AG08395 (cell line): Measurements from ENCODE around the gene TMEM255B.

Source experiments
- DNase-seq: peaks from one replicate; pipeline ENCODE4 v3.0.0; 2012; ENCODE audit warnings: mixed read lengths, low spot score

Gene TMEM255B

DNA sequence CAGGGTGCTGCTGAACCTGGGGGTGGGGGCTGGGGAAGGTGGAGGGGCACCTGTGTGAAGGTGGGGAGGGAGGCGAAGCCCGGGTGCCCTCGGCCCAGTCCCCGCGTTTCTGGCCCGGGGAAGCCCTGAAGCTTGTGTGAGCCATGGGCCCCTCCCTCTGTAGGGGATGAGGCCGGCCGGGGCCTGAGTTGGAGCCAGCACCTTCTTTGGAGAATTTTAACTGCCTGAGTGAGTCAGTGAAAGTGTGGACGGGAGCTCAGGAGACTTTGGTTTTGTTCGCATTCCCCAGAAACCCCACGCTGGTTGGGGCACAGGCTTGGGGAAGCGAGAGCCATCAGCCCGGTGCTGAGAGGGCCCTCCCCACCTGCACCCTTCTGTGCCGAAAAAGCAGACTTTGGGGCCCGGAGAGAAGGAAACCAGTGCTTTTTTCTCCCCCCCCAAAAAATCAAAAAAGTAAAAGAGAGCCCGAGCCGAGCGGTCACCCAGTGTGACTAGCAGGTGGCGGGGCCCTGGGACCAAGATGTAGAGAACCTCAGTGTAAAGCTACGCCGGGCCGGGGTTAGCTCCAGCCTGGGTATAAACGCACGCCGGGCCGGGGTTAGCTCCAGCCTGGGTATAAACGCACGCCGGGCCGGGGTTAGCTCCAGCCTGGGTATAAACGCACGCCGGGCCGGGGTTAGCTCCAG is 45.1 kb downstream of the TMEM255B start:
- DNase-seq: peak; percentile 35

DNA sequence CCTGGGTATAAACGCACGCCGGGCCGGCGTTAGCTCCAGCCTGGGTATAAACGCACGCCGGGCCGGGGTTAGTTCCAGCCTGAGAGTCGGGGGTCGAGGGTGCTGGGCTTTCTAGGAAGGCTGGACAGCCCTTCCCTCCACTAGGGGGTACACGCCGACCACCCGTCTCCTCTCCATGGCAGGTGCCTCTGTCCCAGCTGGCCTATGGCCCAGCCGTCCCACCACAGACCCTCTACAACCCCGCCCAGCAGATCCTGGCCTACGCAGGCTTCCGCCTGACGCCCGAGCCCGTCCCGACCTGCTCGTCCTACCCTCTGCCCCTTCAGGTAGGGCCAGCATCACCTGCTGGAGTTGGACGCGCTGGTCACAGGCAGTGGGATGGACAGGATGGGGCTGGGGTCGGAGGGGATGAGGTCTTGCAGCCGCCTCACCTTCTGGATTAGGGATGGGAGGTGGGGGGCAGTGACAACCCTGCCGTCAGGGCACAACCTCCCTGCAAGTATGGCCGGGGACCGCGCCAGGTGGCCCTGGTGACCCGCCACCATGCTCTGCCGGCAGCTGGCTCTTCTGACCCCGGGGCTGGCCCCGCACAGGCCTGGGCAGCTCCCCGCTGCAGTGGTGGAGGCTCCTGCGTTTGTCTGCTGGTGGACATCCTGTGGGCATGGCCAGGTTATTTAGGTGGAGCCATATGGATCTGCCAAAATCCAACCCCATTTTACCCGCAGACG is 45.8 kb downstream of the TMEM255B start:
- DNase-seq: no peak

- no peak for DNase-seq
These were observed 46.5 kb downstream of the TMEM255B start for GRCh38 chr13:113805431-113806103.

DNA sequence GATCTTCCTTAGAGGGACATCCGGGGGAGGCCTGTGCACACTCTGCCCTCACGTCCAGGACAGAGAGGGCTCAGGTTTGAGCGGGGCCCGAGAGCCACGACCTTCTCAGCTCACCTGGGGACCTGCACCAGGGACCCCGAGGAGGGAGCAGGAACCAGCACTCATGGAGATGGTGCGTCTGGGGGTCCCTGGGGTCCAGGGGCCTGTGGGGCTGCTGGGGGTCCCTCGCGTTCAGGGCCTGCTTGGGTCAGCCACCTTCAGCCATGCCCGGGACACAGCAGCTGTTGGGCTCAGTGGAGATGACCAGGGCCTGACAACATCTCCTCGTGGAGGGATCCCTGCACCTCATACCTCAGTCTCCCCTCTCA is 47.1 kb downstream of the TMEM255B start:
- no peak for DNase-seq

DNA sequence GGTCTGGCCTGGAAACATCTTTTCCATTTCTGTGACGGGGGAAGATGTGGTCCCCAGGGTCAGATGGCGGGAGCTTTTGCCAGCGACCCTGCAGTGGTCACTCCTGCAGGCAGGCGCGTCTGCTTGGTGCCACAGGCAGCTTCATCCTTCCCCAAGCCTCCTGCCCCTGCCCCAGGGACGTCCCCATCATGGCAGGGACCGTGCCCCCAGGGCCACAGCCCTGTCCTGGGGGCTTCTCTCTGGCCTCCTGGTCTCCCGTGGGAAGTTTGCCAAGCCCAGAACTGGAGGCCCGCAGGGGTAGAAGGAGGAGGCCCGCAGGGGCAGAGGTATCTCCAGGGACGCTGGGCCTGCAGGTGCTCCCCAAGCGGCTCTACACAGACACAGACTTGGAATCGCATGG is 47.5 kb downstream of the TMEM255B start:
- no peak for DNase-seq

- DNase-seq: no peak
These were observed 49.2 kb downstream of the TMEM255B start for GRCh38 chr13:113808058-113808834.

DNA sequence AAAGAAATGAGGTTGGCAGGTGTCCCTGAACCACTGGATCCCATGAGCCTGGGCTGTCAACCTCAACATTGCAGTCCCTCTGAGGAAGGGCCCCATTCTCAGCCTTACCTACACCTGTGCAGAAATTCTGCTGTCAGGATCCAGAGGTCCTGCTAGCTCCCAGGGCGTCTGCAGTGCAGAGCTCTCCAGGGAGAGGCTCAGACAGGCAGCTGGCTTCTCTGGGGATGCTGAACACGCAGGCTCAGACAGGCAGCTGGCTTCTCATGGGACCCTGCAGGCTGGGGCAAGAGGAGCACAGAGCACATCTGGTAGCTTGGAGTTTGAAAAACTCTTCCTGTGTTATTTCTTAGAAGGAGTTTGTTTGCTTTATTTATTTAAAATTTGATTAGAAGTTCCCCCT is 50.9 kb downstream of the TMEM255B start:
- DNase-seq: no peak

- DNase-seq: no peak
These were observed 51.6 kb downstream of the TMEM255B start for GRCh38 chr13:113810640-113811039.

- no peak for DNase-seq
These were observed 52.3 kb downstream of the TMEM255B start for GRCh38 chr13:113811081-113811928.

DNA sequence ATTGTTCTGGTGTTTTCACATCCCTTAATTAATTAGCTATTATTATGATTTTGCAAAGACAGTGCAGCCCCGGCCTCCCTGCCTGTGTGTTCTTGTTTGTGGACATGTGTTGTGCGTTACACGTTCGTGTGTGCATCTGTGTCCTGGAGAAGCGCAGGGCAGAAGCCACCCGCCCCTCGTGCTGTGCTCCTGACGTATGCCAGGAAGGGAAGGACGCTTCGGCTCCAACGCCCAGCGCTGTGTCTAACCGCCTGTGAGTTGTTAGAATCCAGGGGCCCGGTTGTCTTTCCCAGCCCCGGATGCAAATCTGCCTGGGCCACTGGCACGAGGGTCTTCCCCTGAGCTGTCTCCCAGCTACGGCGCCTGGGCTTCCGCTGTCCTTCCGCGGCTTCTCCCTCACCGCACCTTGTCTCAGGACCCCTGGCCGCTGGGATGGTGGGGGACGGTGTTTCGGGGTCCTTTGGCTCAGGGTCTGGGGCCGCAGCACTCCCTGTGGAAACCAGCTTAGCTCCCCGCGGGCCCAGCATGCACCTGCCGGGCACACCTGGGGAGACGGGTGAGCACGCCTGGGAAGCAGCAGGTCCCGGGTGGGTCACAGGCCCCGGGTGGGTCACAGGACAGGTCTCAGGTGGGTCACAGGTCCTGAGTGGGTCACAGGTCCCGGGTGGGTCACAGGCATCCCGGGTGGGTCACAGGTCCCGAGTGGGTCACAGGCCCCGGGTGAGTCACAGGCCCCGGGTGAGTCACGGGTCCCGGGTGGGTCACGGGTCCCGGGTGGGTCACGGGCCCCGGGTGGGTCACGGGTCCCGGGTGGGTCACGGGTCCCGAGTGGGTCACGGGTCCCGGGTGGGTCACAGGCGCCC is 53.4 kb downstream of the TMEM255B start:
- DNase-seq: no peak

- no peak for DNase-seq
These were observed 54.2 kb downstream of the TMEM255B start for GRCh38 chr13:113813070-113813748.

DNA sequence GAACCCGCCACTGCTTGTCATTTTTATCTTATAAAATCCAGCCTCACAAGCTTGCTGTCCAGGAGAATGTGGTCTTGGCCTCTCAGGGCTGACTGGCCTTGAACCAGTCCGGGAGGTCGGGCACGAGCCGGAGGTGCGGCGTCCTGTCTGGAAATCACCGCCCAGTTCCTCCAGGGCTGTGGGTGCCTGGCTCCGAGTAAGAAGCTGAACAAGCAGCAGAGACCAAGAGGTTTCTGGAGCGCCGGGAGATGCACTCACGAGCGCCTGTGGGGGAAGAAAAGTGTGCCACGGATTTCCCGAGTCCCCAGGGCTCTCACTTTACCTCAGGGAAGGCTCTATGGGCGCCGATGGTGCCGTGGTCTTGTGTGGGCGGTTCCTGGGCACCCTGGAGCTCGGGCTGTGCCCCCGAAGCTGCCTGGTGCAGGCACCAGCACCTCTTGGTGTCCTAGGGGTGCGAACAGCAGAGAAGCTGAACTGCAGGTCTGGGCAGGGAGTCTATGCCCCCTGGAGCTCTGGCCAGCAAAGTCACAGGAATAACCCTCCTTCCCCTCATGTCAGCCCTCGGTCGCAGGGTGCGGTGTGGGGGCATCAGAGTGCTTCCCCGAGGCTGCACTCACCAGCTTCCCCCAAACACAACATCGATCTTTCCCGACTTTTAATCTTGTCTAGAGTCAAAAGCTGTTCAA is 54.9 kb downstream of the TMEM255B start:
- no peak for DNase-seq

DNA sequence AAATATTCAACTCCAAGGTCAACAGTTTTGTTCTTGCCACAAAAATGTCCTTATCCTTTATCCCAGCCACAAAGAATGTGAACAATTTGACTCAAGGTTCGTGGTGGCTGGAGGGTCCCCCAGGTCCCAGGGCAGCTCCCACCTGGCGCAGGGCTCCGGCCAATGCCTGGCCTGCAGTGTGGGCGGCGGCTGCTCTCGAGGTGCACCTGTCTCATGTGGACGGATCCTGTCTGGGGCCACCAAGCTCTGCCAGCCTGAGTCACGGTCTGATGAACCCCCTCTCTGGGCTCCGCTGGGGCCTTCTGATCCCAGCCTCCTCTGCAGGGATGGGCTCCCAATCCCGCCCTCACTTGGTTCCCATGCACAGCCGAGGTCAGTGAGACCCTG is 55.4 kb downstream of the TMEM255B start:
- DNase-seq: peak; percentile 52

- DNase-seq: no peak
These were observed 56.4 kb downstream of the TMEM255B start for GRCh38 chr13:113815151-113816058.

DNA sequence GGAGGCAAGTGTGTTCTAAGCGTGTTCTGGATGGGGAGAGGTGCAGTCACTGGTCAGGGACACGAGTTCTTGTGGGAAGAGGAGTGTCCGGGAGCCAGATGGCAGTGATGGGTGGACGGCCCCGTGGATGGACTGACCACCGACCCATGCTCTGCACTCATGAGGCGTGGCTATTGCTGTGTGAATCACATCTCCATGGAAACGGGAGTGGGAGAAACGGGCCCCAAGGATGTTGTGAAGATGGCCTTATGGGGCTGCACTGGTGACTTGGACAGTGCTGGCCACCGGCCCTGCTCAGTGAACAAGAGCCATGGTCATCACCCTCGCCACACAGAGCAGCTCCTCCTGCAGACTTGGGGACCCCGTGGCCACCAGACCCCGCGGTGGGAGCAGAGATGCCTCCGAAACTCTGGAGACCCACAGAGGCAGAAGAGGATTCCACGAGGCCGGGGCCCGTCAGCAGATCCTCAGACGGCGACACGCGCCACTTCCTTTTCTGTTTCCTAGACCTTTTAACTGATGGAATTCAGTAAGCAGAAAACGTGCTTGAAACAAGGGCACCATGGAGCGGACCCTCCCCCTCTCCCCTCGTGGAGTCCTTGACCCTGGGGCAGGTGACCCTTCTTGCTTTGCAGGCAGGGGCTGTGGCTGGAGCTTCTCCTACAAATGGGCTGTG is 57.4 kb downstream of the TMEM255B start:
- DNase-seq: peak; percentile 37

GRCh38 chr13:113816946-113817859 is 58.2 kb downstream of the TMEM255B start:
- peak; percentile 86 for DNase-seq
